Central memory CD8-positive, alpha-beta T cell (primary cell): ENCODE results near the gene JAG2.

ENCODE experiments used
- ATAC-seq: fragments of 150-1000 bp; cut with Tn5 transposase; replicated peaks from 2 replicates; pipeline ENCODE4 v1.10.0; 2022; ENCODE audit warnings: mild to moderate bottlenecking, moderate FRiP score, moderate number of reproducible peaks; ENCODE audit not compliant: poor library complexity, severe bottlenecking; ENCODE audit errors: extremely low read depth
- DNase-seq, 2 donors: peaks; one replicate each; pipeline ENCODE4 v3.0.0; 2021; ENCODE audit warnings: low spot score in 2 of 2
- H3K27ac Mint-ChIP-seq: one replicate; pipeline ENCODE4 v1.8.0; 2022; ENCODE audit warnings: low read depth, mild to moderate bottlenecking, moderate library complexity, mixed read lengths
- H3K27me3 Mint-ChIP-seq: one replicate; pipeline ENCODE4 v1.8.0; 2022; ENCODE audit warnings: mixed read lengths
- H3K36me3 Mint-ChIP-seq: one replicate; pipeline ENCODE4 v1.8.0; 2022; ENCODE audit warnings: mild to moderate bottlenecking, moderate library complexity, mixed read lengths; ENCODE audit not compliant: insufficient read depth
- H3K4me1 Mint-ChIP-seq: one replicate; pipeline ENCODE4 v1.8.0; 2022; ENCODE audit warnings: mixed read lengths
- H3K4me3 Mint-ChIP-seq: one replicate; pipeline ENCODE4 v1.8.0; 2022; ENCODE audit warnings: mild to moderate bottlenecking, moderate library complexity, mixed read lengths
- H3K9me3 Mint-ChIP-seq: one replicate; pipeline ENCODE4 v1.8.0; 2022; ENCODE audit warnings: mixed read lengths

Gene JAG2

DNA sequence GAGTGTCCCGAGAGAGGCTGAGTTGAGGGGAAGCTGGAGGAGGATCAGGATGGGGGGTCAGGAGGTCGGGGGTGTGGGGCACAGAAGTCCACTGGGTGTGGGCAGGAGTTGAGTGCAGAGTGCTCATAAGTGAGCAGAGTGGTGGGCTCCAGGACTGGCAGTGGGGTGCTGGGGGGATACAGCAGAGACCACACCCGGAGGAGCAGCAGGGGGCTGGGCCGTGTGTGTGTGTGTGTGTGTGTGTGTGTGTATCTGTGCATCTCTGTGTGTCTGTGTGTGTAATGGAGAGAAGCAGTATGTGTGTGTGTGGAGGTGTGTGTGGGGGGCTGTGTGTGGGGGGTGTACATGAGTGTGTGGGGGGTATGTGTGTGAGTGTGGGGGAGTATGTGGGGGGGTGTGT is 17.4 kb upstream of the JAG2 start:
- no peak for DNase-seq
- H3K4me1 Mint-ChIP-seq, result peaks cover 5% of the 10 kb centered on the region
- peaks cover 12% of the 10 kb centered on the region for H3K27me3 Mint-ChIP-seq
- ATAC-seq, result no peak
- H3K4me3 Mint-ChIP-seq, result no peak overlapping the region
- H3K9me3 Mint-ChIP-seq, result no peaks in the 10 kb centered on the region
- peak overlapping the region; percentile 55 for H3K27ac Mint-ChIP-seq
- peaks cover 9% of the 10 kb centered on the region for H3K36me3 Mint-ChIP-seq

DNA sequence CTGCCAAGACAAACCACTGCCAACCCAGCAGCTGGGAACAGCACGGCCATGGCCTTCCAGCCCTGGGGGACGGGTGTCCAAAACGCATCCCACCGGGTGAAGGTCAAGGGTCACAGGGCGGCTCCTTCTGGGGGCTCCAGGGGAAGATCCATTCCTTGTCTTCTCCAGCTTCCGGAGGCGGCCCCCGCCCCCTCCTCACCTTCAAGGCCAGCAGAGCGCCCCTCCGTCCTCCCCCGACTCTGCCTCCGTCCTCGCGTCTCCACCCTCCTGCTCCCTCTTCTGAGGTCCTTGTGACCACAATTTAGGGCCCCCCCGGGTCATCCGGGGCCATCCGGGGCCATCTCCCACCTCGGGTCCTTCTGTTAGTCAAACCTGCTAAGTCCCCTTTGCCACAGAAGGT is 16.4 kb upstream of the JAG2 start:
- no peak for ATAC-seq
- Mint-ChIP-seq H3K4me1 (peaks cover 5% of the 10 kb centered on the region), H3K27ac (no peak overlapping the region), H3K4me3 (no peak overlapping the region), H3K9me3 (no peaks in the 10 kb centered on the region), H3K36me3 (peaks cover 8% of the 10 kb centered on the region), H3K27me3 (peaks cover 12% of the 10 kb centered on the region)
- no peak for DNase-seq

GRCh38 chr14:105184461-105184860 is 15.9 kb upstream of the JAG2 start:
- ATAC-seq (no peak), DNase-seq (no peak)
- Mint-ChIP-seq H3K9me3 (no peaks in the 10 kb centered on the region), H3K36me3 (peaks cover 8% of the 10 kb centered on the region), H3K4me3 (no peak overlapping the region), H3K27ac (no peak overlapping the region), H3K4me1 (peaks cover 5% of the 10 kb centered on the region), H3K27me3 (peaks cover 12% of the 10 kb centered on the region)

GRCh38 chr14:105182296-105183020 is 13.9 kb upstream of the JAG2 start:
- H3K27me3 Mint-ChIP-seq, result peaks cover 12% of the 10 kb centered on the region
- ATAC-seq, result no peak
- no peaks in the 10 kb centered on the region for H3K9me3 Mint-ChIP-seq
- no peaks in the 10 kb centered on the region for H3K4me1 Mint-ChIP-seq
- H3K27ac Mint-ChIP-seq, result no peak overlapping the region
- H3K36me3 Mint-ChIP-seq, result peaks cover 5% of the 10 kb centered on the region
- peak overlapping the region; percentile 56 for H3K4me3 Mint-ChIP-seq
- no peak for DNase-seq

DNA sequence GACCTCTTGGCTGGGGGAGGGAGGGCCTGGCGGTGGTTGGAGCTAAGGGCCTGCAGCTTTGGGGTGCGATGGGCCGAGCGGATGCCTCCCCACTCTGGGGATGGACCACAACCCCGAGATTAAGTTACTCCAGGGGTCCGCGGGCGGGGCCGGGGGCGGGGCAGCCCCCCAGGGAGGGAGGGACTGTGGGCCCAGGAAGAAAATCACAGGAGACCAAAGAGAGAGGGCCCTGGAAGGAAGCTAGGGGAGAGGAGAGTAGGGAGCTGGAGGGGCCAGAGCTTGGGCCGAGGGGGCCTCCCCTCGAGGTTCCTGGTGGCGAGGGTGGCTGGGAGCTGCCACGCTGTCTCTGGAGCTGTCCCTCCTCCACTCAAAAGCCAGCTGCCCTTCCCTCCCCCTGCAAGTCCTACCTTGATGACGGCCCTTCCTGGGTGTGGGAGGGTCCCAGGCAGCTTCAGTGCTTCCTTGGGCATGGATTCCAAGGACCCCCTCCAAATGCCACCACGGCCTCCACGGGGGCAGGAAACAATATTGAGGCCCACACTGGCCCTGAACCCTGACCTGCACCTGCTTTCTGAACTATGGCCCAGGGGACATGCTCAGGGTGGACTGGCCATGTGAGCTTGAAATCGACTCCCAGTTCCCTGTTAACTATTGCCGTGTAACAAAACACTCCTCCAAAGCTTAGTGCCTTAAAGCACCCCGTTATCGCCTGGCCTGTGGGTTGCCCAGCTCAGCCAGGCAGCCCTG is 13.1 kb upstream of the JAG2 start:
- H3K9me3 Mint-ChIP-seq, result no peaks in the 10 kb centered on the region
- no peak for ATAC-seq
- DNase-seq, result no peak
- peaks cover 12% of the 10 kb centered on the region for H3K27me3 Mint-ChIP-seq
- H3K27ac Mint-ChIP-seq, result no peak overlapping the region
- no peaks in the 10 kb centered on the region for H3K4me1 Mint-ChIP-seq
- H3K4me3 Mint-ChIP-seq, result peak overlapping the region; percentile 56
- peaks cover 5% of the 10 kb centered on the region for H3K36me3 Mint-ChIP-seq

GRCh38 chr14:105180592-105181548 is 12.3 kb upstream of the JAG2 start, which contains the start of gene NUDT14:
Gene NUDT14, minus strand, starts transcription at chr14:105181312. Its CDS starts 103 bp downstream, at chr14:105181209.
- no peak within 1 kb of the TSS for H3K27ac Mint-ChIP-seq
- H3K4me3 Mint-ChIP-seq, result peak within 1 kb of the TSS; percentile 71
- DNase-seq, result peak; percentile 67 to 68
- peaks cover 5% of the 10 kb centered on the region for H3K36me3 Mint-ChIP-seq
- peak; percentile 79 for ATAC-seq
- no peaks in the 10 kb centered on the region for H3K9me3 Mint-ChIP-seq
- H3K27me3 Mint-ChIP-seq, result peaks cover 12% of the 10 kb centered on the region
- H3K4me1 Mint-ChIP-seq, result no peaks in the 10 kb centered on the region

GRCh38 chr14:105179191-105179590 is 10.6 kb upstream of the JAG2 start:
- Mint-ChIP-seq H3K27ac (no peak overlapping the region), H3K36me3 (peaks cover 6% of the 10 kb centered on the region), H3K4me3 (no peak overlapping the region), H3K4me1 (peaks cover 8% of the 10 kb centered on the region), H3K27me3 (peaks cover 2% of the 10 kb centered on the region), H3K9me3 (no peaks in the 10 kb centered on the region)
- ATAC-seq (no peak), DNase-seq (no peak)

DNA sequence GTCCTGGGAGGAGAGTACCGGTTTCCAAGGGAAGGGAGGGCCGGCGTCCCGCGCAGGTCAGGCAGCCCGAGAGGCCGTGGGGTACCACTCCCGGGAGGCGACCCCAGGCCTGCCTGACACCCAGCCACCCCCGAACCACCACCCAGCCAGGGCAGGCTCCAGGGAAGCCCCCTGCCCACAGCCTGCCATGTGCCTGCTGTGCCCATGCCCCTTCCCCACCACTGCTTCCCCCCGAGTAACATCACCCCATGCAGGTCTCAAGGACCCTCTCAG is 10.2 kb upstream of the JAG2 start:
- DNase-seq (no peak), ATAC-seq (no peak)
- Mint-ChIP-seq H3K4me1 (peaks cover 10% of the 10 kb centered on the region), H3K4me3 (no peak overlapping the region), H3K27me3 (no peaks in the 10 kb centered on the region), H3K27ac (no peak overlapping the region), H3K9me3 (no peaks in the 10 kb centered on the region), H3K36me3 (peaks cover 7% of the 10 kb centered on the region)

DNA sequence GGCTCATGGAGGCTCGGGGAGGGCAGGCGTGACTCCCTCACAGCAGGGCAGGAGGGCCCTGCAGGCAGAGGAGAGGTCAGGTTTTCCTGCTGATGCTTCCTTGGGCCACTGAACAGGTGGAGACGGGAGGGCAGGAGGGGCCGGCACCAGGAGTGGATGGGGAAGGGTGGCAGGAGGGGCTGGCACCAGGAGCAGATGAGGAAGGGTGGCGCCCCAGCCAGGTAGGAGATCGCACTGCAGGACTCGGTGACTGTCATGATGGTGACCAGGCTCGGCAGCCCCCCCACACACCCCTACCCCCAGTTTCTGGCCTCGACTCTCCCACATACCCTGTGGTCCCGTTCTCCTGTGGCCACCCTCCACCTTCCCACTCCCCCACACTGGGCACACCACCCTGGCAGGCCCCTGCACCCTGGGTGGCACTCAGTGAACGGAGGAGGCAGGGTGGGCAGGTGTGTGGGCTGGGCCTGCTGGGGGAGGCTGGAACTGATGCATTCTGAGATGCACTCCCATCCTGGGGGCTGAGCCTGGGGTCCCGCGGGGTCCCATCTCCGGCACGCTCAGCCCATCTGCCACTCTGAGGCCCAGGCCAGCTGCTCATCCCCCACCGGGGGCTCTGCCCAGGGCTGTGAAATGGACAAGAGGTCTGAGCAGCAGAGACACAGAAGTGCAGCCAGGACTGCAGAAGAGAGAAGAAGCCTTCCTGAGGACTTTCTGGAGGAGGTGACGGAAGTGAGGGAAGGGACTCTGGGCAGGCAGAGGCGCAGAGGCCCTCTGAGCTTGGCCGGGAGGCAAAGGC is 9.7 kb upstream of the JAG2 start:
- H3K27ac Mint-ChIP-seq, result no peak overlapping the region
- no peaks in the 10 kb centered on the region for H3K27me3 Mint-ChIP-seq
- ATAC-seq (no peak), DNase-seq (no peak)
- no peaks in the 10 kb centered on the region for H3K9me3 Mint-ChIP-seq
- H3K4me1 Mint-ChIP-seq, result peaks cover 10% of the 10 kb centered on the region
- peaks cover 7% of the 10 kb centered on the region for H3K36me3 Mint-ChIP-seq
- H3K4me3 Mint-ChIP-seq, result peak overlapping the region; percentile 27

- no peak for ATAC-seq
- Mint-ChIP-seq H3K4me3 (no peak overlapping the region), H3K36me3 (peaks cover 5% of the 10 kb centered on the region), H3K4me1 (peaks cover 10% of the 10 kb centered on the region), H3K27ac (peak overlapping the region; percentile 32), H3K9me3 (no peaks in the 10 kb centered on the region), H3K27me3 (no peaks in the 10 kb centered on the region)
- DNase-seq, result no peak
These were observed 8.5 kb upstream of the JAG2 start for GRCh38 chr14:105177082-105177481.

GRCh38 chr14:105176513-105176912 is 7.9 kb upstream of the JAG2 start:
- DNase-seq, result no peak
- no peaks in the 10 kb centered on the region for H3K9me3 Mint-ChIP-seq
- ATAC-seq, result no peak
- peak overlapping the region; percentile 32 for H3K27ac Mint-ChIP-seq
- H3K36me3 Mint-ChIP-seq, result peaks cover 4% of the 10 kb centered on the region
- peaks cover 10% of the 10 kb centered on the region for H3K4me1 Mint-ChIP-seq
- no peaks in the 10 kb centered on the region for H3K27me3 Mint-ChIP-seq
- no peak overlapping the region for H3K4me3 Mint-ChIP-seq
